Stimulated activated CD4-positive, alpha-beta T cell treated with anti-CD3 and anti-CD28 coated beads, Interleukin-4, amount 100 ng/mL, for 4 hours (primary cell): Measurements from ENCODE around the gene RAD51B.
"Not testable (repeated sequence)": the region's sequence is repeated elsewhere in the genome, so short reads cannot be mapped to it uniquely, and the experiment has no call there.

ENCODE experiments used
- DNase-seq, 2 experiments: peaks; one replicate each; pipeline ENCODE4 v3.0.0-alpha.2; 2020

The RAD51B gene

DNA sequence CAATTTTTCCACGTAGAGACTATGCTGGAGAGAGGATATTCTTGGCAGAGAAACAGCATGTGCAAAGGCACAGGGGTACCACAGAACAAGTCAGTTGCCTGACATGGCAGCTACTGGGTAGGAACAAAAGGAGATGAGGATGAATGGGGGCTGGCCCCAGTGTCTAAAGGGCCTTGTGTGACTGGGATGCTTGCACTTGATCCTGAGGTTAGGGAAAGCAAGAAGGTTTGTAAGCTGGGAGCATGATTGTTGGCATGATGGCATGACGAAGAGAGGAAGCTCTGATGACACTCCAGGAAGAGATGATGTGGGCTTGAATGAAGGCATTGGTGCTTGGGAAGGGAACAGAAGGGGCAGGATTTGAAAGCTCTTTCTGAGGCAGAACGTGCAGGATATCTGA is 834.2 kb downstream of the RAD51B start:
- no peak for DNase-seq

DNA sequence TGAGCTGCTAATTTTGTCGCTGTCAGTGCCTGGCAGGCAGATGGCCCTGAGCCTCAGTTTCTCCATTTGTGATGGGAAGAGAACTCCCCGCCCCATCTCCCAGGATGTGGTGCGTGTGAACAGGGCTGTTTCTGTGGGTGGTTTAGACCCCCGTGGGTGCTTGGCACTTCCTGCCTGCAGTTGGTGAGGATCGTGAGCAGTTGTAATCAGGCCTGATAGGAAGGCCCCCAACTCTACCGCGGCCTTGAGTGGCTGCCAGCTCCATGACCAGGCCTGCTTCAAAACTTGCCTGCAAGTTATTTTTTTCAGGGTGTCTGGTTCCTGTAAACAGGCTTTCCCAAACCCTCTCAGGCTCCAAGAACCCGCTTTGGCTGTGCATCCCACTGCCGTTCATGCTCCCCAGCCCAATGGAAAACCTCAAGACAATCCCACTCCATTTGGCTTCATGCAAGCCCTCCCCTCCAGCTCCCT is 834.9 kb downstream of the RAD51B start:
- DNase-seq = no peak

DNA sequence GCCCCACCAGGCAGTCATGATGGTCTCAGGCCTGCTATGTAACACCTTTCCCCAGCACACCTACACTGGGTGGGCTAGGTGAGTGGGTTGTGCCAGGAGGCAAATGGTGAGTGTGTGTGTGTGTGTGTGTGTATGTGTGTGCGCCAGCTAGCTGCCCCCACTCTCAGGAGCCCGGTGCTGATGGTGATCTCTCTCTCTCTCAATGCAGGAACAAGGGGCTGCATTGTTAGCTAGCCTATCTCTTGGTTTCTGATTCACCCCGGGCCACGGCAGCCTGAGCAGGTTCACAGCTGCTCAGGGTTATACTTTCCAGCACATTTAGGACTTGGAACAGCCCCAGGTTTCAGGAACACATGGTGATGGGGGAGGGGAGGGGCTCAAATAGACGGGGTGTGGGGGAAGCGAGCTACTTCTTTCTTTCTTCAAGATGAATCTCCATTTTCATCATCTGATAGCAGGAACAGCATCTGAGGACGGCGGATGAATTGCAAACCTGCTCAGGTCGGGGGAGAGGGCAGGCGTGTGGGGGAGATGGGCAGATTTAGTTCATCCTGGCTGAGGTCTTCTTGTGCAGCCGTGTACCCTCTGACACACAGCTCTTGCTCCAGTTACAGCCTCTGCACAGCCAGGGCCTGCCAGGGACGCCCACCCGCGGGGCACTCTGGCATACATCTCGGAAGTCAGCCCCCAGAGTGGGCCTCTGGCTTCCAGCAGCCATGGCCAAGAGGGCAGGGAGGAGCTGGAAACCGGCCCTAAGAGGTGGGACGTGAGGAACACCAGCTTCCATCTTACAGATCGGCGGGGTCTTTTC is 835.6 kb downstream of the RAD51B start:
- no peak for DNase-seq

DNA sequence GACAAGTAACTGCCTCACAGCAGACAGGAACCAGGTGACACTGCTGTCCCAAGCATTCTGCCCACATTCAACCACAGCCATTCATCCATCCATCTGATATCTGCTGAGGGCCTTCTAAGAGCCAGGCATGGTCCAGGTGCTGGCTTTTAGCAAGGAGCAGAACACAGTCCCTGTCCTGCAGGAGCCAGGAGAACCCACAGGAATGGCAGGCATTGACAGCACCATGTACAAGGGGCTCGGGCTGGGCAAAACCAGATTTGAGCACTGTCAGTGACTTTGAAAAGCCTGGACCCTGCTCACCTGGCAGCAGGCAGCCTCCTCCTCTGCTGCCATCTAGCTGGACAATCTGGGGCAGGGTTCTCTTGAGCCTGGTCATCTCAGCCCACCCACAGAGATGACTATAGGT is 836.3 kb downstream of the RAD51B start:
- DNase-seq = no peak

DNA sequence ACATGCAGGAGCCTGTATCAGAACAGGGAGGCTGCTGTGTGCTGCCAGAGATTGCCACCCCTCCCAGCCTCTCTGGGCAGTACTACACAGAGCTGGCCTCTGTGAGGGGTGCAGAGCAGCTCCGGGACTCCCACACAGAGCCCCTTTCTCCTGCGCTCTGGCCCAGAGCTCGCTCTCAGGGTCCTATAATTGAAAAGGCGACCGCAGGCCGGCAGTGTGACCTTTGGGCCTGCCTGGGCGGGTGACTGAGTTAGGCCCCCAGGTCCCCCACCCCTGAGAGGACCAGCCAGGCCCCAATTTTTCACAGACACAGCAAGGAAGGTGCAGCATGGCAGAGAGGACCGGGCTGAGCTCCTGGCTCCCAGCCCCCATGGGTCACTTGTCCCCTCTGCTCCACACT is 836.9 kb downstream of the RAD51B start:
- no peak for DNase-seq

- no peak for DNase-seq
Measured at GRCh38 chr14:68657300-68658028, 837.9 kb downstream of the RAD51B start.

DNA sequence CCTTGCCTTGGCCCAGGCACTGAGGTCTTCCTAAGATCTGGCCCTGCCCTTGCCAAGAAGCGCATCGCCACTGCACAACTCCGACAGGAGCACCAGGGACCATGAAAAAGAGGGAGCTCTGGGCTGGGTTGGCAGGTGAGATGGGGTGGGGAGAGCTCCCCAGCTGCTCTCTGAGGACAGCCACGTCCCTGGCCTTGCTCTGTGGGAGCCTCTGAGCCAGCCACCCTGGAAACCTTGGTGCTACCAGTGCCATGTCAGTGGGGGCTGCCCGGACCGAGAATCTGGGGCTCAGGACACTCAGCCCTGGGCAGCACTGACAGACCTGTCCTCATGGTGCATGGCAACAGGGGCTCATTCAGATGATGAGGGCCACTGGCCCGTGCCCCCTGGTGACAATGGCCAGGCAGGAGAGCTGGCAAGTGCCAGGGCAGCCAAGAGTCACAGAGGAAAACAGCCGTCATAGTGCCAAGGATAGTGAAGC is 838.5 kb downstream of the RAD51B start:
- no peak for DNase-seq

DNA sequence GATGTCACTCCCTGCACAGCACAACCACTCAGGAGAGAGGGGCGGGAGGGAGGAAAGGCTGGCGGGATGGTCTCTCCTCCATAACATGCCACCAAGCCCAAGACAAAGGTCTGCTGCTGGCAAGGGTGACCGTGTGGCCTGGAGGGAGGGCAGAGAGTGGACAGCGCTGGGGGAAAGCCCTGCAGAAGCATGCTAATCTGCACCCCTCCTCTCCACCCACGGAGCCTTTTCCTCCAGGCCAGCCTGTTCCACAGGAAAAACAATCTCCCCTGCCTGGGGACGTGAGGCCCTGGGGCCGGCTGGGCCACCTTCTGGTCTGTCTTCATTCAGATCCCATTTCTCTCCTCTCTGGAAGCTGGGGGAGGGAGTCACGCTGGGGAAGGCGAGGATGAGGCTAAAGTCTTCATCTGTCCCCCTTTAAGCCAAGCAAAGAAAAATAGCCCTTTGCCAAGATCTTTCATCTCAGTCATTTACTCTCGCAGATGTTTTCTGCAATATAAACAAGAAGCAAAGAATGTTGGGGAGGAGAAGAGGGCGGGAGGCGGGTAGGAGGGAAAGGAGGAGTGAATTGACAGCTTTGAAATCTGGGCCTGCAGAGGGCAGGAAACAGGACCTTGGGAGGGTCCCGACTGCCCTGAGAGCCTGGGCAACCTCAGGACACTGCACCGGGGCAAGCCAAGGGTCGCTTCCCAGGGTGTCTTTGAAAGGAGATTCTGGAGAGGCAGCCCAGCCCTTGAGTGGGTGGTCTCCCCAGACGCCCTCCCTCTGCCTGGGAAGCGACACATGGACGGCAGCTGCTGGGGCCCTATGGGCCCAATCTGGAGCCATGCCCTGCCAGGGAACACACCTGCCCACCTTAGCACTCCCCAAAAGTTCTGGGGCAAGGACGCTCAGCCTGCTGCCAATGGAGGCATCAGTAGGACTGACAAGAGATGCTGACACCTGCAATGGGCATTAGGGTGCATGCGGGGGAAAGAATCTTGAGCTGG is 839.7 kb downstream of the RAD51B start:
- DNase-seq = no peak

DNA sequence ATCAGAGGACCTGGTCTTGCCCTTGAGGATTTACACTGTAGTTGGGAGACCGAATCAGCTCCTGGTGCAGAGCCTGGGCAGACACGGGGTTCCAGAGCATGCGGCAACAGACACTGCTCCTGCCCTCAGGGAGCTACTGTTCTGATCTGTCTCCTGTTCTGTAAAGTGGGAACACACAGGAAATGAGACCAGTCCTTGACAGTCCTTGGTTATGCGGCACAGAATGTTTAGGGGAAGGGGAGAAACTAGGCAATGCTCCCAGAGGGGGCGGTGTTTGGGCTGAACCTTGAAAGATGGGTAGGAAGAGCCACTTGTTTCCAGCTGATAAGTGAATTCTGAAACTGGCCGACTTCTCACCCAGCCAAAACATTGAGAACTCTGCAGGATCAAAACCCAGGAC is 840.9 kb downstream of the RAD51B start:
- DNase-seq = no peak

DNA sequence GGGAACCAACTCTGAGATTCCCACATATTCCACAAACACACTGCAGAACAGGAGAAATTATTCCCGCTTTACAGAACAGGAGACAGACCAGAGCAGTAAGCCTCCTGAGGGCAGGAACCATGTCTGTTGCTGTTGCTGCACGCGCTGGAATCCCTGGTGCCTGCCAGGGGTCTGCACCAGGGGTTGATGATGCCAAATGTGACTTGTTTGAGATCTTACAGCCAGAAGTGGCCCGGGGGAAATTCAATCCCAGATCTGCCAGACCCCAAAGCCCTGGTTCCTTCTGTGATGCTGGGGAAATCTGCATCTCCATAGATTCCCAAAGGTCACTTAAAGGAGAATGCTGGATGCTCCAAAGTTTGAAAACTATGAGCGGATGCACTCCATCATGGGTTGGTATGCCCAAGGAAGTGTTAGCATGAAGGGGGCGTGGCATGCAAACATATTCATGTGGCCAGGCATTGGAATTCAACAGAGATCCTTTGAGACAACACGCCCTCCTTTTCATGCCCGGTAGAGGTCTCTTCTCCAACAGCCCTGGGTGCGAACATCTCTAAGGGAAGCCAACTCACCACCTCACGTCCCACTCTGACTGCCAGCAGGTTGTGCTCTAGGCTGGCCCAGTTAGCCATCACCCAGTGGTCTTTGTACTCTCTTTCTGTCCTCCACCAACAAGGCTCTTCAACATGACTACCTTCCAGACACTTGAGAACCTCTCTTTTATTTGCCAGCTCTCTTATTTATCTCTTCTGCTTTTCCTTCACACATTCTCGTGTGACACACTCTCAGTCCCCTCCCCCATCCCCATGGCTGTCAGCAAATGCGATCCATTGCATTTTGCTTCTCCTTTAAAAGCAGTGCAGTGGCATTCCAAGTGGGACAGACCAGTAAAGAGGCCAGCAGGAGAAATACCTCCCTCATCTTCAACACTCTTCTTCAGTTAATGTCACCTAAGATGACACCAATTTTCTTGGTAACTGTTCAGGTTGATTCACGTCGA is 841.9 kb downstream of the RAD51B start:
- no peak for DNase-seq

GRCh38 chr14:68662392-68662791 is 842.8 kb downstream of the RAD51B start:
- DNase-seq = no peak

DNA sequence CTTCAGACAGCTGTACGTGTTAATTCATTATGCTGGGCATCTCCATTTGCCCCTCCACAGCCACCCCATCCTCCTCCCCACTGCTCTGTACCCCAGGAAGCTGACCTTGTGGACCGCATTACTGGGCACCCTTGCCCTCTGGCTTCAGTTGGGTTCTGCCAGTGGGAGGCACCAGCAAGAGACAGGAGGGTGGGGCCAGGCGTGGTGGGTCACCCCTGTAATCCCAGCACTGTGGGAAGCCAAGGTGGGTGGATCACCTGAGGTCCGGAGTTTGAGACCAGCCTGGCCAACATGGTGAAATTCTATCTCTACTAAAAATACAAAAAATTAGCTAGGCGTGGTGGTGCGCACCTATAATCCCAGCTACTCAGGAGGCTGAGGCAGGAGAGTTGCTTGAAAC is 843.2 kb downstream of the RAD51B start:
- DNase-seq = not testable (repeated sequence)

DNA sequence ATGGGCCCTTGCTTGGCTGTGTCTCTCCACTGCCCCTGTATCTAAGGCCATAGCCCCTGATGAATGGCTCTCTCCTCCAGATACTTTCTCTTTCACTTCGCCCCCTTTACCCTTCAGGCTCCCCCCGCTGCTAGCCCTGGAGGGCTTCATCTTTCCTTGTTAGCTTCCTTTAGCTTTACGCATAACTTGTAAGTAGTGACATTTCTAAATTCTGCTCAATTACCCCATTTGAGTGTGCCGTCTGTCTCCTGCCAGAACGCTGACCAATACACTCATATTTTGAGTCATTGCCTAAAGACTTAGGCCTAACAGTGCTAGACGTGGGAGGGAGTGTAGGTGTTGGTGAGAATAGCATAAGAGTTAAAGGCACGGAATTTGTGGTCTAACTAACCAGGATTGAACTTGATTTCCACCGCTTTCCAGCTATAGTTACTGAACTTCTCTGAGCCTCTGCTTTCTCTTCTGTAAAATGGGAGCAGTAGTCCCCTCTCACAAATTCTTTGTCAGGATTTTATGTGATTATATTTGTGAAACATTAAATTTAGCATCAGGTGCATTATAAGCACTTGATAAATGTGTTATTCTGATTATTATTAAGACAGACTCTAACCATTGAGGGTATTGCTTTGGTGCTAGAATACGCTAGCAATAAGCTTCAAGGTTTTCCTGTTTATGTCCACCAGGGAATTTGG is 844.0 kb downstream of the RAD51B start:
- peak in 1 of 2 experiments; percentile 36 for DNase-seq

- no peak for DNase-seq
Measured at GRCh38 chr14:68664225-68664681, 844.7 kb downstream of the RAD51B start.

GRCh38 chr14:68665131-68665530 is 845.6 kb downstream of the RAD51B start:
- DNase-seq = no peak

DNA sequence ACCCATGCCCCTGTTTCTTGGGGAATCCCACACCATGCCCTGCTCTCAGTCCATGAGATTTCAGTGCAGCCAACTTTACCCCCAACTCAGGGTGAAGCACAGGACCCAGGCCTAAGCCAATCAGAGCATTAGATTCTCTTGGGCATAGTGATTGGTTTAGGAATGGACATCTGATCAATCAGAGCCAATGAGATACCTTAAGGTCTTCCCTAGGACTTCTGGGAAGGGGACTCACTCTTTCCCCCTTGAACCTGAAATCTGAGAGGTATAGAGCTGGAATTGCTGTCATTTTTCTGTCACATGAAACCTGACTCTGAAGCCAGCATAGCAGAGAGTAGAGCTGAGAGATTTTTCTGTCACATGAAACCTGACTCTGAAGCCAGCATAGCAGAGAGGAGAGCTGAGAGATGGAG is 846.2 kb downstream of the RAD51B start:
- no peak for DNase-seq

GRCh38 chr14:68666236-68666635 is 846.7 kb downstream of the RAD51B start:
- DNase-seq = no peak

- no peak for DNase-seq
Measured at GRCh38 chr14:68666899-68667298, 847.3 kb downstream of the RAD51B start.

- no peak for DNase-seq
Measured at GRCh38 chr14:68667313-68667791, 847.8 kb downstream of the RAD51B start.

- DNase-seq = no peak
Measured at GRCh38 chr14:68668028-68668427, 848.4 kb downstream of the RAD51B start.

DNA sequence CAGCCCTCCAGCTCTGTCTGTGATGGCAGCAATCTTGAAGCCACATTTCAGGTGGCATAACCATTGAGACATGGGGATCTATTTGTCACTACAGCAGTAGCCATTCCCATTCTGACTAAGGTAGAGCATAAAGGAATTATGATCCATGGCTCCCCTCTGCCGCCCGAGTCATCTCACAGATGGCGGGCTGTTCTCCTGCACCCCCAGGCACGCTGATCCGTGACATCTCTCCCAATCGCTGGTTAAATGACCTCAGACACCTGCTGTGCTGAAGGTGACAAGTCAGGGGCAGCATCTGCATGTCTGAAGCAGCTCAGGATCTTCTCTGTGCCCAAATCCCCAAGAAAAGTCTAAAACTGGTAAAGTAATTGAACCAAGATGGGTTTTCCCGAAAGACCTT is 849.0 kb downstream of the RAD51B start:
- no peak for DNase-seq
